ENCODE results near the gene VPS8.

VPS8 gene, protein sequence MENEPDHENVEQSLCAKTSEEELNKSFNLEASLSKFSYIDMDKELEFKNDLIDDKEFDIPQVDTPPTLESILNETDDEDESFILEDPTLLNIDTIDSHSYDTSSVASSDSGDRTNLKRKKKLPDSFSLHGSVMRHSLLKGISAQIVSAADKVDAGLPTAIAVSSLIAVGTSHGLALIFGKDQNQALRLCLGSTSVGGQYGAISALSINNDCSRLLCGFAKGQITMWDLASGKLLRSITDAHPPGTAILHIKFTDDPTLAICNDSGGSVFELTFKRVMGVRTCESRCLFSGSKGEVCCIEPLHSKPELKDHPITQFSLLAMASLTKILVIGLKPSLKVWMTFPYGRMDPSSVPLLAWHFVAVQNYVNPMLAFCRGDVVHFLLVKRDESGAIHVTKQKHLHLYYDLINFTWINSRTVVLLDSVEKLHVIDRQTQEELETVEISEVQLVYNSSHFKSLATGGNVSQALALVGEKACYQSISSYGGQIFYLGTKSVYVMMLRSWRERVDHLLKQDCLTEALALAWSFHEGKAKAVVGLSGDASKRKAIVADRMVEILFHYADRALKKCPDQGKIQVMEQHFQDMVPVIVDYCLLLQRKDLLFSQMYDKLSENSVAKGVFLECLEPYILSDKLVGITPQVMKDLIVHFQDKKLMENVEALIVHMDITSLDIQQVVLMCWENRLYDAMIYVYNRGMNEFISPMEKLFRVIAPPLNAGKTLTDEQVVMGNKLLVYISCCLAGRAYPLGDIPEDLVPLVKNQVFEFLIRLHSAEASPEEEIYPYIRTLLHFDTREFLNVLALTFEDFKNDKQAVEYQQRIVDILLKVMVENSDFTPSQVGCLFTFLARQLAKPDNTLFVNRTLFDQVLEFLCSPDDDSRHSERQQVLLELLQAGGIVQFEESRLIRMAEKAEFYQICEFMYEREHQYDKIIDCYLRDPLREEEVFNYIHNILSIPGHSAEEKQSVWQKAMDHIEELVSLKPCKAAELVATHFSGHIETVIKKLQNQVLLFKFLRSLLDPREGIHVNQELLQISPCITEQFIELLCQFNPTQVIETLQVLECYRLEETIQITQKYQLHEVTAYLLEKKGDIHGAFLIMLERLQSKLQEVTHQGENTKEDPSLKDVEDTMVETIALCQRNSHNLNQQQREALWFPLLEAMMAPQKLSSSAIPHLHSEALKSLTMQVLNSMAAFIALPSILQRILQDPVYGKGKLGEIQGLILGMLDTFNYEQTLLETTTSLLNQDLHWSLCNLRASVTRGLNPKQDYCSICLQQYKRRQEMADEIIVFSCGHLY (N-terminal part only)

DNA sequence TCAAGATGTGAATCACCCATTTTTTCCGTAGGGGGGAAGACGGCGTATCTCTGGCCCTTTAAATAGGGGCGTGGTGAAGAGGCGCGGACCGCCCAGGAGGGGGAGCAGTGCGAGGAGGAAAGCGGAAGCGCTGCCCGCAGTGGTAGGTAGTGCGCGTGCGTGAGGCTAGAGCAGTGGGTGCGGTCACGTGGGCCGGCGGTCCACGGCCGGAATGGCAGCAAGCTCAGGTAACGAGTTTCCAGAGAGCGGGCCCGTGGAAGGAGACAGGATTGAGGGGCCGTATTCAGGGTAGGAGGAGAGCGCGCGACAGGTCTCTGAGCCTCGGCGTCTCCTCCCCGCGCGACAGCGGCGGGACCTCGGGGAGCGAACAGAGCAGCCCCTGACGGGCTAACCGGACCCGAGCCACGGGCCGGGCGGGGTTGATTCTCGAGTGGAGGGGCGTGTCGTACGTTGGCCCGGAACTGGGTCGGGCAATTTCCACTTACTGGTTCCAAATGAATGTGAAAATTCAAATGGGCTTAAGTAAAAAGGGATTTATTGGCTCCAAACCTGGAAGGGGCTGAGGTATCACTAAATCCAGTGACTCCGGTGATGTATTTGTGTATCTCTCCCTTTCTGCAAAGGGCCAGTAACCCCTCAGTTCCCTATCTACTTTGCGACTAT, at the start of gene VPS8:
Gene VPS8, plus strand, starts transcription at position 168 of the 663 bp plus-strand sequence. CDS start 12,467 bp downstream, outside the sequence.
- DNase-seq (ENCODE audit: low spot score), result peak; percentile 96

DNA sequence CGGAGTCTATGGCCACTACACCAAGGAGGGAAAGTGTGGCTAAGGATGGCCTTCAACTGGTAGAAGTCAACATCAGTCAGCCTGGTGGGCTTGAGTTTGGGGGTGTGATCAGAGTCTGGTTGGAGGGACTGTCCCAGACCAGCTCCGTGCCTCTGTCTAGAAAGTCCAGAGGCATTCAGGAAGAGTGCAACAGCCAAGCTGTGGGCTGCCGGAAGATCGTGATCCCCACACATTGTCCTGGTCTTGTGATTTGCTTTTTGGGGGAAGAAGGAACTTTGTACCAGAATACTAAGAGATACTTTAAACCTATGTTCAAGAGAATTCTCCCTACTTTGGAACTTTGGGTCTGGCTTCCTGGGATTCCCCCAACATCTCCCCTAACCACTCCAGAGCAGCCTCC, 47.8 kb upstream of the VPS8 start:
- no peak for DNase-seq (ENCODE audit: low spot score)

DNA sequence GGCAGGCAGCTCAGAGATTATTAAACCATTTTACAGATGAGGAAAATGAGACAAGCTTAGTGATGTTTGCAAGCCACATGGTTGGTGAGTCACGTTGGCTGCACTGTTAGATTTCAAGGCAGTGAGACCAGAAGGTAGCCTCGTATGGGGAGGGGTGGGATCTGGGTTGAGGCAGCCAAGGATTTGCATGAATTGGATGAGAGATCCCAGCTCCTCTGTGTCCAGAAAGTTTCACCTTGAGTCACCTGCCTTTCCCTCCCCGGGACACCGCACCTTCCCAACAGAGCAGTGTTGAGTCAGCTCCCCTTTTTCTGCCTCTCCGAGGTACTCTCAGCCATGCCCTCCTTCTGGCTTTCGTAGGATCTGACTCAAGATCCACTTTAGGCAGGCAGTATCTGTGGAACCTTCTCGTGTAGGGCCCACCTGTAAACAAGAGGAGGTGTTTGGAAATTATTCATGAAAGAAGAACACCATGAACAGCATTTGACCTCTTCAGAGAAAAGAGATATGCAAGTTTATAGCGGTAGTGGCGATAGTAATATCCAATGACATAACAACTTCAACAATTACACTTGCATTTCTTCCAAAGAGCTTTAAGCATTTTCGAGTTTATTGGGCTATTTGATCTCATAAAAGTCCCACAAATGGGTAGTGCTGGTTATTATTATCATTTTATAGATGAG, 46.8 kb upstream of the VPS8 start:
- DNase-seq (ENCODE audit: low spot score), result no peak

DNA sequence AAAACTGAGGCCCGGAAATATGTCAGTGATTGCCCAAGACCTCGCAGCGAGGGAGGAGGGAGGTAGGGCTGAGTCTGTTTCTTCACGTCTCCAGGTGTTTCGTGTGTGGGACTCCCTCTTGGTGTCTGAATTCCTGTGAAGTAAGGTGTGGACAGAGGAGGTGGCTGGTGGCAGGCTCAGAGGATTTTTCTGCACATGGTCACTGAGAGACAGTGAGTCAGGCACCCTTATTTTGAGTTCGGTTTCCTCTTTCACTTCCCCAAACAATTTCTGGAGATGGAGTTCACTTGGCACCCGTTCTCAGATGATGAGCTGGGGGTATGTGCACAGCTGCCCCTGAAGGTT, 46.3 kb upstream of the VPS8 start:
- no peak for DNase-seq (ENCODE audit: low spot score)

DNA sequence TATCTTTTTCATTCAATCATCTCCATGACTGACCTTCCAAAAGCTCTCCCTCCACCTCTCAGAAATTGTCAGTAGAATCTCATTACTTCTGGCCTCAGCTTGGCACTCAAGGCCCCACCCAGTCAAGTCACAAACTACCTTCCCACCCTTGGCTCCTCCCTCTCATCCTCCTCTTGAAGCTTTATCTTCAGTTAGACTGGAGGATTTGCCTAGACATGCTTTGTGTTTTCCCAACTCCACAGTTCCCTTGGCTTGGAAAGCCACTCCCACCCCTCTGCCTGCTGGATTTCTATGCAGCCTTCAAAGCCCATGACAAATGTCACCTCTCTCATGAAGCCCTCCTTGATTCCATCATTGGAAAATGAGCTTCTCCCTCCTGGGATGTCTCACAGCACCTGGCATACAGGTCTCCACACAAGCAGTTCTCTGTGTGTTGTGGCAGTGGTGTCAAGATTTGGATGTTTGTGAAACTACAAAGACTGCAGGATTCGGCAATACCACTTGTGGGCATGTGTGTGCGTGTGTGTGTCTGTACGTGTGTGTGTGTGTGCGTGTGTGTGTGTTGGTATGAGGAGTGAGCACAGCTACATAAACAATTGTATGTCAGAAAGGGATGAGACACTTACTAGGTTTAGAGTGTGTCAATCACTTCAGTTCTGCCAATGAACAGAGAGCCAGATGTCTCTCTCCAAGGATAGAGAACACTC, 45.3 kb upstream of the VPS8 start:
- DNase-seq (ENCODE audit: low spot score), result no peak

DNA sequence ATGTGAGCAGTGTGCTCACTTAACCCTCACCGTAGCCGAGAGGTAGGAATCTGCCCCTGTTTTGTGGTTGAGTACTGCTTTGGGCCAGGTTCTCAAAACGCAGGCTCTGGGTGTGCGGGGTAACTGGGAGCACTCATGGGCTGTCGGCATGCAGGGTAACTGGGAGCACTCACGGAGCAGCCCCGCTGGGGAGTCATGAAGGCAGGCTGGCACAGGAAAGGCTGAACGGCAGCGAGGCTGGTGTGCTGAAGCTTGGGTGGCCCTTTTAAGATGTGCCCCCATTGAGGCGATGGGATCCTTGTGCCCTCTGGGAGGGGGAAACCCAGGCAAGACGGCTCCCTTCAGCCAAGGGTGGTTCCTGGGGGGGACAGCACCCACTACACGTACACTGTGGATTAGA, 44.6 kb upstream of the VPS8 start:
- no peak for DNase-seq (ENCODE audit: low spot score)

DNA sequence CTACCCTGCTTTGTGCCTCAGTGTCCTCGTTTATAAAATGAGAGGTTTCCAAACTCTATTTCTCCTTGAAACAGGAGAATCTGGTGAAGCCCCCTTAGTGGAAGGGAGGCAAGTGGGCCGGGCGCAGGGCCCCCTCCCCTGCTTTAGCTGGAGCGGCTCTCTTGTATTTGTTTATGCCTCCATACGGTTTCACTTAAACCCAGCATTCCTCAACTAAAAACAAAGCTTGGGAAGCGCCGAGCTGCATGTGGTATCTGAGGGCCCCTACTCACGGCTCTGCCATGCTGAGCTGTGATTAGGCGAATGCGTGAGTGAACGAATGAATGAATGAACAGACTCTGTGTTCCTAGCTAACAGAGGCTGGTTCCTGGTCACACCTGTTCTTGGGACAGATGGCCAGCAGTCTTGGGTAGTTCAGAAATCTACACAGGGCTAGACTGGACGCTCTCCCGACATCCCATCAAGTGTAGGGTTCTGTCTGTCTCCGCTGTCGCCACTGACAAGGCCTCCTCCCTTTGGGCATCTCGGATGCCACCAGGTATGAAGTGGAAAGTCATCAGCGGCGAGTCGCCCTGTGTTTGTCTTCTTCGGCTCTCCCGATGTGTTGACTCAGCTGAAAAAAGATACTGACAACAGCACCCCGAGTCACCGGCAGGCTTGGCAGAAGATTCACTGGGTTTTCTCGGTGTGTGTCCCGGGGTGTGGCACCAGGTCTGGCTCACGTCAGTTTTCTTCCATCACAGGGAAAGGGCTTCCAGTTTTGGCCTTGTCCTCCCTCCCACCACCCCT, 42.4 kb upstream of the VPS8 start:
- no peak for DNase-seq (ENCODE audit: low spot score)

DNA sequence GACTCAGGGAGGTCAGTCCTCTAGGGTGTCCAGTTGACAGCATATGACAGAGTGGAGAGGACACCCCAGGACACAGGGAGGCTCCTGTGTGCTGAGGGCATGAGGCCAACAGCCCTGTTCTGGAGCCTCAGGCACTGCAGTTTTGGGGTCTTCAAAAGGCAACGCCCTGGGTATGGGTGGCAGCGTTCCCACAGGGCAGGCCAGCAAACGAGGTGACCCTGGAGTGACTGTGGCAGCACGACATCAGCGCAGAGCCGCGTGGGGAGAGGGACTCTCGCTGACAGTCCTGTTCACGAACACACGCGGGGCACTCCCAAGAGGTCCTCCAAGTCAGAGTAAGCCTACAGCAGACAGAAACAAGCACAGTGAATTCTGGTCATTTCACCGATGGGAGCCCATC, 41.4 kb upstream of the VPS8 start:
- DNase-seq (ENCODE audit: low spot score), result no peak

DNA sequence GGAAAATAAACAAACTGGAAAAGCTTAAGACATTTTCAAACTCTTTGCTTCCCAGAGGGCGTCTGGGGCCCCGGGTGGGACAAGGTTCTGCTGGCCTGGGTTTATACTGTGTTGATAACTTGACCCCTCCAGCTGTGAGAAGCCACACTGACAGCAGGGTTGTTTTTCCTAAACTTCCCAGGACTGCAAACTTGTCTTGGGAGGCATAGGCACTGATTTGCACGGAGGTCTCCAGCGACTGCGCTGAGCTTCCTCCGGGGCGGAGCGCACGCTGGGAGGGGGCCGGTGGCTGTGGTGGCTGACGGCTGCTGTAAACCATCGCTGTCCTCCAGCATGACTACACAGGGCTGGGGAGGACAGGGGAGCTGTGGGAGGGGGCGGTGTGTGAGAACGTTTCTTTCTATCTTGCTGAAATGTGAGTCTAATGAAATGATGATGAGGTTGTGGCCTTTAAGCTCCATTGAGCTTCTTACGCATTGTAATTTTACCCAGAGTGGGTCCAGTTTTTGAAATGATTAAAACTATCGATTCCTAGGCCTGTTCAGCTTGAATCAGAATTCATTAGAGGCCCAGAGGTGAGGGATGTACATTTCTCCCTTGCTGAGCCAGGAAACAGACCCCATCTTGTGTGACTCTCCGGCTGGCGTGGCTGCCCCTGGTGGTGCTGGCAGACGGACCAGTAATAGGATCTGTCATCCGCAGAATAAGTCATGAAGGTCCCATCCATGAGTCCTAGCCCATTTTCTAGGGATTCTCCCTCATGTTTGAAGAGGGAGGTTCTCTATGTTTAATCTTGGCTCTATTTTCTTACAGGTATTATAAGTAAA, 40.5 kb upstream of the VPS8 start:
- no peak for DNase-seq (ENCODE audit: low spot score)

DNA sequence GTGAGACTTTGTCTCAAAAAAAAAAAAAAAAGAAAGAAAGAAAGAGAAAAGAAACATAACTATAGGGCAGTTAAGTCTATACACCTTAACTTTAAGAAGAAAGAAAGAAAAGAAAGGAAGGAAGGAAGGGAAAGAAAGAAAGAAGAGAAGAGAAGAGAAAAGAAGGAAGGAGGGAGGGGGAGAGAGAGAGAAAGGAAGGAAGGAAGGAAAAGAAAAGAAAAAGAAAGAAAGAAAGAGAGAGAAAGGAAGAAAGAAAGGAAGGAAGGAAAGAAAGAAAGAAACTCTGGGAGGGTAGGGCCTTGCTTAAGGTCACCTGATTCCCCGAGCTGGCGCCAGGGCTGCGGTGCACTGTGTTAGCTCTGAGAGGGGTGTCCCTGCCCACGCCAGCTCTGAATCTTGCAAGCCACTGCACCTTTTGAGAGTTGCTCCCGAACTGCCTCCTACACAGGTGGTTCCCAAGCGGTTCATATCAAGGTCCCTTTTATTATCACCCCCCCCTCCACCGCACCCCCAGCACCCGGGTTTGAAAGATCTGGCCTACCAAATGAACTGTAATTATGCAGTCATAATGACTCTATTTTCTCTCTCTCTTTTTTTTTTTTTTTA, 39.2 kb upstream of the VPS8 start:
- no peak for DNase-seq (ENCODE audit: low spot score)

DNA sequence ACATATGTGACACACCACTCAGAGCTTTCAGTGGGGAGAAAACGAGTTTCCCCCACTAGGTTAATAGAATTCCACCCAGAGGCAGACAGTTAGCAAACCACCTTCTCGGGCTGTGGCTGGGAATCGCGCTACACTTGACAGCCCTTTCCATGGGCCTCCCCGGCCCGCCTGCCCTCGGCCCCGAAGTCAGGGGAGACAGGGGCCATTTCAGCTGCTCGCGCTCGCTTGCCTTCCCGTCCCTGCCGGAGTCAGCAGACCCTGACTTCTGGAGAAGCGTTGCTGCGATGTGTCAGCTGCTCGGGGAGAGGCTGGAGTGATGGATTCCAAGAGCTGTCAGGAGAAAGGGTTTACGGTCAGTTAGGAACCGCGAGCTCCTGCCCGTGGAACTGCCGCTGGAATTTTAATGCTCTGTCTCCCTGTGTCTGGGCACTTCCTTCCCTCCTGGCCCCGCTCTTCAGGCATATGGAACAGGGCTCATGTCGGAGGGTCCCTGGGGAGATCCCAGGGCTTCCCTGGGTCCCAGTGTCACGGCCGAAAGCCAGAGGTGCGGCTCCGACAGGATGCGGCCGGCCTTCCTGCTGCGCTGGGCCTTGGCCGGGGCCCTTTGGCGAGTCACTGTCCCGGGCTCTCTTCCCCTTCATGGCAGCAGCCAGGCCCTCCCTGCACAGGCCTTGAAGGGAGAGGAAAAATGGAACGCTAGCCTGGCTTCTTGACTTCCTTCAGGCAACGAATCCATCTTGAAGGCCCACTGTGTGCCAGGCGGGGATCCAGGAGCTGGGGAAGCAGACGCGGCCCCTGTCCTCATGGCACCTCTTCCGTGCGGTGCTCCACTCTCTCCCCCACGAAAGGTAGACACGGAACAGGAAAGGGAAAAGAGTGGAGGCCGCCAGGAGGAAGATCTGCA, 38.4 kb upstream of the VPS8 start:
- DNase-seq (ENCODE audit: low spot score), result no peak

DNA sequence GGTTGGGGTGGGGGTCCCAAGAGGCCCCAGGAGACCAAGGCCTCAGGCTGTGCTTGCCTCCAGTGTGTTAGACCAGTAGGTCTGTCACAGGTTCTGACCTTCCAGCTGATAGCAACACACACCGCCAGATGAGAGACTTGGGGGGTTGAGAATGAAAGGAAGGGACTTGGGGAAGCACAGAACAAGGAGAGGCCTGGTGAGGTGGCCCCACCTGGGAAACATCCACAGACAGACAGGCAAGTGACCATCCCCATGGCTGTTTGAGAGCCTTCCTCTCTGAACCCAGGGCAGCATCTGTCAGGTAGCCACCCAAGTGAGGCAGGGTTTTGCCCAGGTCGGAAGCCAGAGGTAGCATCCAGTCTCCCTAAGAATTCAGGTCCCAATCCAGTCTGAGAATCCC, 35.0 kb upstream of the VPS8 start:
- no peak for DNase-seq (ENCODE audit: low spot score)

DNA sequence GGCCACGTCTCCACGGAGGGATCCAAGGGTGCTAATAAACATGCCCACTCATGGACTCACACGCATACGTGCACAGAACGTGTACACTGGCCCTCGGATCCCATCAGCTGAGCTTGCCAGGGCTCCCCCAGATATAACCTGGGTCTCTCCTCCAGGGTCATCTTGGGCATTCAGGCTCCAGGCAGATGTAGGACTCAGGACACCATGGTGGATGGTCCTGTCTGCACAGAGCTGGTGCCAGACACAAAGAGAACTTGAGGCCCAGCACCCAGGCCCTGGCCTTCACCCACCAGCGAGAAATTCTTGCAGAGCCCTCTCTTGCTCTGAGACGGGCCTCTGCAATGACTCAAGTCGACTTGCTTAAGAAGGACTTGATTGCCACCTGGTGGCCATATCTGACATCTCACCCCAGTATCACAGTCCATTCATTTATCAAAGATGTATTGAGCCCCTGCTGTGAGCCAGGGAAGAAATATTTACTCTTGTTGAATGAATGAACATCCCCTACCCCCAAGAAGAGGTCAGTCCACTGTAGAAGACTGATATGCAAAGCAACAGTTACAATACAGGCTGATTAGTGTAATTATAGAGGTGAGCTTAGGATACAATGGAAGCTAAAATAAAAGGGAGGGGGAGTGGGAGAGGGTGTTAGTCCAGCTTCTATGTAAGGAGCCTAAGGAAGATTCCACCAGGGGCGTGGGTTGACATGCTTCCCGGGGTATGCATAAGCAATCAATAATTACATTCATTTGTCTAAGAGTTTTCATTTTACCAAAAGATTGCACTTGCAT, 34.2 kb upstream of the VPS8 start:
- peak; percentile 91 for DNase-seq (ENCODE audit: low spot score)

DNA sequence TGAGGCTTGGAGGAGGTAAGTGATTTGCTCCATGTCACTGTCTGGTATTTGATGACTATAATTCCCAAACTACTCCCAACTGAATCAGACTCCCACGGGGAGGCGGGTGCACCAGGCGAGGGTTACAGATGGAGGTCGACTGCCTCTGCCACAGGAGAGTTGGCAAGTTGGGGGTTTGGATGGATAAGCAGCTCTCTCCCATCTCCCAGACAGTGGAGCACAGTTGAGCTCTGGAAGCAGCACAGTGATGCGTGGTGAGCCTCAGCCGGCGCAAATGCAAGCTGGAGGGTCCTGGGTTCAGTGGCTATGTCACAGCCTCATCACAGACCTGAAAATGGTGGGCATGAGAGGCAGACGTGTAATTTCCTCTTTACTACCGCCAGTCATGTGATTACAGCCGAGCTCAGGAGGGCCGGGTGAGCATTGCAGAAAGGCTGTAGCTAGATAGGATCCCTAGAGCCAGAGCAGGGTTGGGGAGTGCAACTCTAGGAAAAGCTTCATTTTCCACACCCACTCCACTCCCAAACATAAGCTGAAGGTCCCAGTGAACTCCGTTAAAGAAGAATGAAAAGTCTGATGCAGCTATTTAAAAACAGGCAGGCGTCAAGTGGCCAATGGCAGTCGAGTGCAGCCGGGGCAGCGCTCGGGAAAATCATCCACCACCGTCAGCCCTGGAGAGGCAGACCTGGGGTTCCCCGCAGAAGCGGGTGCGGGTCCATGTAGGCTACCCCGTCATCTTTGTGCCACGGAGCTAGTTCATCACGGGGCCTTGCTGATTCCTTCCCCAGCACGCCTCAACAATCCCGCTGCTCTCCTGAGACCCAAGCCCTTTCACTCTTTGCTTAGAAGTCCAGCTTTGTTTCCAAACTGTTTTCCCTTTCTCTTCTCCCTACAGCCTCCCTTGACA, 33.3 kb upstream of the VPS8 start:
- DNase-seq (ENCODE audit: low spot score), result no peak

DNA sequence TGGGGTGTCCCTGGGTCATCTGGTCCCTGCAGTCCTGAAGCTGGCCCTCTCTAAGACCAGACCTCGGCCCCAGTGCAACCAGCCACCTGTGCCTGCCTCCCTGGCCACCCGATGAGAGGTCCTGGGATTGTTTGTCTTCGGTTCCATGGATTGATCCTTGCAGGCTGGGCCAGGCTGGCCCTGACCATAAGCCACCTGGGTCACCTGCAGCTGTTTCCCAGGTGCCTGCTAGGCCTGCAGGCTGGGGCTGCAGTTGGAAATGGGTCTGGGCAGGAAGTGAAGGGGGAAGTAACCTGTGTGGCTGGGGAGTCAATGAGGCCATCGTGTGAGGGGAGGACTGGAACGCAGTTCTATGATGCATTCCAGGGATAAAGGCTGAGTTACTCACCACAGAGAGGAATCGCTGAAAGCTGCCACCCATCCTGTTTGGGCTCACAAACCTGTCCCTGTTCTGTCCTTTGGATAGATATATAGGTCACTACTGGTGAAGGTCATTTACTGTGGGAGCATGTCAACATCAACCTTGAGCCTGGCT, 30.9 kb upstream of the VPS8 start:
- DNase-seq (ENCODE audit: low spot score), result no peak
